B cell (primary cell): ENCODE measurements around the gene CNTNAP2.

ENCODE experiments used
- CTCF ChIP-seq: fragments of 200-600 bp; IDR thresholded peaks from one replicate; pipeline ENCODE4 v1.8.0; 2022; ENCODE audit warnings: antibody characterized with exemption, mild to moderate bottlenecking
- EZH2 ChIP-seq: IDR thresholded peaks from 2 replicates; pipeline ENCODE4 v1.6.1; 2012; ENCODE audit warnings: borderline replicate concordance, low read depth, mild to moderate bottlenecking, moderate library complexity, low read length; ENCODE audit not compliant: insufficient read depth, poor library complexity, severe bottlenecking

GRCh38 chr7:147492606-147493005 lies 1376.0 kb downstream of the CNTNAP2 start:
- TF ChIP-seq CTCF (no peak), EZH2 (no peak)
